ENCODE data around the gene CFAP161.

The CFAP161 gene

DNA sequence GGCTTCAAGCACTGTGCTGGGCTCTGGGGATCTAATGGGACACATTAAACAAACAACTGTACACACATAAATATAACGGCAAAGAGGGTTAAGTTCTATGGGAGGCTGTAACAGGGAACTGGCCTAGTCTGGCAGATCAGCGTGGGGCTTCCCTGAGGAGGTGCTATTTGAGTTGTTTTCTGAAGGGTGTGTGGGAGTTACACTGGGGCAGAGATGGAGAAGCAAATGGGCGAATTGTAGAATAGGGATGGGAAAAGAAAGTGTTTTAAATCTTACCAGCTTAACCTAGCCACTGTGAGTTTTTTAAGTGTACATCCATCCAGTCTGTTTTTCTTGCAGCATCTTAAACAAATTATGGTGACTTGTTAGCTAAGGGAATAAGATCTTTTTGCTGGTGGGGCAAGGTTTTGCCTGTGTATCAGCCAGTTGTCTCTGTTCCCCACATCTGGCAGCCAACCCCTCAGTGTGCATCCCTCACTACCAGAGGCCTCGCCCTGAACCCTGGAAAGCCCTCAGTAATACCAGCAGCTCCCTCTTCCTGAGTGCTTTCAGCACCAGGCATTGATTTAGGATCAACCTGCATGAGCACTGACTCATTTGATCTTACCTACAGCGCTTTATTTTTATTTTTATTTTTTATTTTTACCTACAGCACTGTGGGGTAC is 51.7 kb downstream of the CFAP161 start:
- DNase-seq = no peak

GRCh38 chr15:81188354-81188753 is 54.3 kb downstream of the CFAP161 start:
- no peak for DNase-seq

- no peak for DNase-seq
Observed at GRCh38 chr15:81189583-81190283, 55.7 kb downstream of the CFAP161 start.

GRCh38 chr15:81190922-81191507 is 56.9 kb downstream of the CFAP161 start:
- no peak for DNase-seq

GRCh38 chr15:81191701-81192100 is 57.6 kb downstream of the CFAP161 start:
- DNase-seq = no peak

GRCh38 chr15:81194723-81195122 is 60.7 kb downstream of the CFAP161 start:
- no peak for DNase-seq

- no peak for DNase-seq
Observed at GRCh38 chr15:81195339-81195864, 61.3 kb downstream of the CFAP161 start.

- no peak for DNase-seq
Observed at GRCh38 chr15:81196576-81197254, 62.6 kb downstream of the CFAP161 start, which contains the start of gene IL16. Gene IL16 (plus strand): TSS chr15:81196879. CDS start chr15:81225400, 28,521 bp downstream.

- no peak for DNase-seq
Observed at GRCh38 chr15:81197255-81197630, 63.2 kb downstream of the CFAP161 start.

DNA sequence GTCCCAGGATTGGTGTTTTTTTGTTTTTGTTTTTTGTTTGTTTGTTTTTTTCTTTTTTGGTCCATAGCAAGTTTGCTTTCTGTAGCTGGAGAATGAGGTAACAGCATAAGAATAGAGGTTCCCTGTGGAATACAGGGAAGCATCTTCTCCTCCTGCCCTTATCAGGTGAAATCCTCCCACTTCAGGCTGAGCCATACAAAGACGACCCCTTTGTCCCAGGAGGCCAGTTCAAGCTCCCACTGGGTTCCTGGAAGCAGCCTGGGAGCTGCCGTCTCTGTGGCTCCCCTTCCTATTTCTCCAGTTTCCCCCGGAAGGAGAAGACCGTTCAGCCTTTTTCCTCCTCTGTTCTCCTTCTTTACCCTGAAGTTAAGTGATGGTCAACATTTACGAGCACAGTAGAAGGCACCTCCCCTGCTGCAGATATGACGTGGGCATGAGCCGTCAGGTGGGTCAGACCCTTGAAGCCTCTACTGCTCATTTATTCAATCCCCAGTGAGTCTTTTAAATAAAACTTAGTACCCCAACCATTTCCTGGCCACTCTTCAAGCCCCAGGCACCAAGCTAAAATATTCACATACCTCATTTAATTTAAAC is 63.7 kb downstream of the CFAP161 start:
- no peak for DNase-seq
